ENCODE results near the gene LRCH3. TPM values are rescaled to one million over a fixed set of nuclear protein-coding genes. Genes with fewer than 3 reads are reported as not detected.

LRCH3 gene
- total RNA-seq, 1 donor from 2014 or later: 70.2 TPM

DNA sequence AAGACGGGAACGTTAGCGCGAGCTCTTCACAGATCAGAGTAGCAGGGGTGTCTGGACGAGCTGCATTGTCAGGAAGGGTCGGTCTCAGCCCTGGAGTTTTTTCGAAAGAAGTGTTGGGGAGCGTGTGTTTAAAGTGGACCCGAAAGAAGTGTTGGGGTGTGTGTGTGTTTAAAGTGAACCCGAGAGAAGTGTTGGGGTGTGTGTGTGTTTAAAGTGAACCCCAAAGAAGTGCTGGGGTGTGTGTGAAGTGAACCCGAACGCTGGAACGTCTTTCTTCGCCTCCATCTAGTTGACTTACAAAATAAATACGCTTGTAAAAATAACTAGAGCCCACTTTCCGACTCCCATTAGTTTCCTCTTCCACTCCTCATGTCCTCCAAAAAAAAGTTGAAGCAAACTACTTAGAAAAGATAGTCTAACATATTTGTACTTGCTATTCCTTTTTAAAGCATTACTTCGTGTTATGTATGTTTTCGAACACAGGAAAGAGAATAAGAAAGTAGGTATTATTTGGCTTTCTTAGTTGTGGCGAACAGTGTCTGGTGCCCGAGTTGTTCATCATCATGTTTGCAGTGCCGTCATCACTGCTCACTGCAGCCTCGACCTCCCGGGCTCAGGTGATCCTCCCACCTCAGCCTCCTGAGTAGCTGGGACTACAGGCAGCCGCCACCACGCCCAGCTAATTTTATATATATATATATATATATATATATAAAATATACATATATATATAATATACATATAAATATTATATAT lies 1.0 kb downstream of the LRCH3 start:
- Mint-ChIP-seq H3K36me3 (ENCODE audit: unreplicated experiment) (peaks cover 4% of the 10 kb centered on the region), H3K9me3 (ENCODE audit: unreplicated experiment) (no peaks in the 10 kb centered on the region), H3K4me3 (ENCODE audit: unreplicated experiment) (peak overlapping the region; percentile 97), H3K27me3 (ENCODE audit: unreplicated experiment) (no peaks in the 10 kb centered on the region), H3K4me1 (ENCODE audit: unreplicated experiment) (peaks cover 38% of the 10 kb centered on the region), H3K27ac (ENCODE audit: unreplicated experiment) (peak overlapping the region; percentile 96)
- TF ChIP-seq, protein P1, sequence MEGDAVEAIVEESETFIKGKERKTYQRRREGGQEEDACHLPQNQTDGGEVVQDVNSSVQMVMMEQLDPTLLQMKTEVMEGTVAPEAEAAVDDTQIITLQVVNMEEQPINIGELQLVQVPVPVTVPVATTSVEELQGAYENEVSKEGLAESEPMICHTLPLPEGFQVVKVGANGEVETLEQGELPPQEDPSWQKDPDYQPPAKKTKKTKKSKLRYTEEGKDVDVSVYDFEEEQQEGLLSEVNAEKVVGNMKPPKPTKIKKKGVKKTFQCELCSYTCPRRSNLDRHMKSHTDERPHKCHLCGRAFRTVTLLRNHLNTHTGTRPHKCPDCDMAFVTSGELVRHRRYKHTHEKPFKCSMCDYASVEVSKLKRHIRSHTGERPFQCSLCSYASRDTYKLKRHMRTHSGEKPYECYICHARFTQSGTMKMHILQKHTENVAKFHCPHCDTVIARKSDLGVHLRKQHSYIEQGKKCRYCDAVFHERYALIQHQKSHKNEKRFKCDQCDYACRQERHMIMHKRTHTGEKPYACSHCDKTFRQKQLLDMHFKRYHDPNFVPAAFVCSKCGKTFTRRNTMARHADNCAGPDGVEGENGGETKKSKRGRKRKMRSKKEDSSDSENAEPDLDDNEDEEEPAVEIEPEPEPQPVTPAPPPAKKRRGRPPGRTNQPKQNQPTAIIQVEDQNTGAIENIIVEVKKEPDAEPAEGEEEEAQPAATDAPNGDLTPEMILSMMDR (IDR thresholded peaks at IDR 0.05): no peak
- DNase-seq (ENCODE audit: extremely low spot score, unreplicated experiment): no peak

DNA sequence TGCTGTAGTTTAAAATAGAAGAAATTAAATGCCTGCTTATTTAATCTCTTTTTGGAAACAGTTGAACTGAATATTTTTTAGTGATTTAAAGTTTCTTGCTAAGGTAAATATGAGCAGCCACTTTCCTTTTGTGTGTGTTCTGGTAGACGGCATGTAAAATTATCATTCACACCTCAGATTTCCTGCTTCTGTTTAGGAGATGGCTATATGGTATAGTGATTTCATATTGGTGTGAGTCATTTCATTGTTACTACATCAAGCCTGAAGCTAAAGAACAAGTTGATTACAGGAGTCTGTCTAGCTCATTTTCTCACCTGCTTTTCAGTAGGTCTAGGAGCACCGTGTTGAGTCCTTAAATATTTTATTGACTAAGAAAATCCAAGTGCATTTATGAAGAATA lies 2.2 kb downstream of the LRCH3 start:
- H3K27me3 Mint-ChIP-seq (ENCODE audit: unreplicated experiment): no peaks in the 10 kb centered on the region
- H3K9me3 Mint-ChIP-seq (ENCODE audit: unreplicated experiment): no peaks in the 10 kb centered on the region
- peak overlapping the region; percentile 59 for H3K4me3 Mint-ChIP-seq (ENCODE audit: unreplicated experiment)
- H3K4me1 Mint-ChIP-seq (ENCODE audit: unreplicated experiment): peaks cover 45% of the 10 kb centered on the region
- no peak for DNase-seq (ENCODE audit: extremely low spot score, unreplicated experiment)
- TF ChIP-seq, protein P1 (IDR thresholded peaks at IDR 0.05): no peak
- peak overlapping the region; percentile 57 for H3K27ac Mint-ChIP-seq (ENCODE audit: unreplicated experiment)
- no peaks in the 10 kb centered on the region for H3K36me3 Mint-ChIP-seq (ENCODE audit: unreplicated experiment)

DNA sequence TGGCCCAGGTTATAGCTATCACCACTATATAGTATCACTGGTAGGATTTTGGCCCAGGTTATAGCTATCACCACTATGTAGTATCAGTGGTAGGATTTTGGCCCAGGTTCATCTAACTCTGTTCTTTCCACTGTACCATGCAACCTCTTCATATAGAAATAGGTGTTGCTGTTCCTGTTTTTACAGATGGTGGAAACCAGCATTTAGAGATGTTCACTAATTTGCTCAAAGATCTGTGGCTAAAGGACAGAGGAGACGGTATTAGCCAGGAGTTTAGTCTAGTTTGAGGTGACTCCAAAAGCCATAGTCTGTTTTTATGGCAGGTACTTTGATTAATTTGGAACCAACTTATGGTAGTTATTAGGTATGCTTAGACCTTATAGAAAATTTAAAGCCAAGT lies 3.1 kb downstream of the LRCH3 start:
- Mint-ChIP-seq H3K4me3 (ENCODE audit: unreplicated experiment) (no peak overlapping the region), H3K36me3 (ENCODE audit: unreplicated experiment) (no peaks in the 10 kb centered on the region), H3K27me3 (ENCODE audit: unreplicated experiment) (no peaks in the 10 kb centered on the region), H3K4me1 (ENCODE audit: unreplicated experiment) (peaks cover 54% of the 10 kb centered on the region), H3K9me3 (ENCODE audit: unreplicated experiment) (no peaks in the 10 kb centered on the region), H3K27ac (ENCODE audit: unreplicated experiment) (no peak overlapping the region)
- no peak for DNase-seq (ENCODE audit: extremely low spot score, unreplicated experiment)
- TF ChIP-seq, protein P1 (IDR thresholded peaks at IDR 0.05): no peak

DNA sequence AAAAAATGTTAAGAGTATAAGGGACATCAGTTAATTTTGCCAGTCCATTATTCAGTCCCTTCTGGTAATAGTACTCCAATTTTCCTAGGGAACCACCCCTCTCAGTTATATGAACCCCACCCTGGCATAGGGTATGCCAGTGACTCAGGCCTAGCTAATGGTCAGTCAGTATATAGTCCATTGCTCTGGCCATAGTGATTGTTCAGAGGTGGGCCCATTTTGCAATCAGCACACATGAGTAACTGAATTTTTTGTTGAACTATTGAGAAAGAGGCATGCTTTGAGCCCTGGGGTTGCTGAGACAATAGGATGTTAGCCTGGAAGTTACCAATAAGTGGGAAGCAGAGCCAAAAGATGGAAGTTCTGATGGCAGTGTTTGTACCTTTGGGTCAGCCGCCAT lies 4.1 kb downstream of the LRCH3 start:
- no peaks in the 10 kb centered on the region for H3K36me3 Mint-ChIP-seq (ENCODE audit: unreplicated experiment)
- H3K27me3 Mint-ChIP-seq (ENCODE audit: unreplicated experiment): no peaks in the 10 kb centered on the region
- H3K4me1 Mint-ChIP-seq (ENCODE audit: unreplicated experiment): peaks cover 62% of the 10 kb centered on the region
- no peak overlapping the region for H3K4me3 Mint-ChIP-seq (ENCODE audit: unreplicated experiment)
- no peaks in the 10 kb centered on the region for H3K9me3 Mint-ChIP-seq (ENCODE audit: unreplicated experiment)
- TF ChIP-seq, protein P1 (IDR thresholded peaks at IDR 0.05): no peak
- no peak for DNase-seq (ENCODE audit: extremely low spot score, unreplicated experiment)
- no peak overlapping the region for H3K27ac Mint-ChIP-seq (ENCODE audit: unreplicated experiment)

DNA sequence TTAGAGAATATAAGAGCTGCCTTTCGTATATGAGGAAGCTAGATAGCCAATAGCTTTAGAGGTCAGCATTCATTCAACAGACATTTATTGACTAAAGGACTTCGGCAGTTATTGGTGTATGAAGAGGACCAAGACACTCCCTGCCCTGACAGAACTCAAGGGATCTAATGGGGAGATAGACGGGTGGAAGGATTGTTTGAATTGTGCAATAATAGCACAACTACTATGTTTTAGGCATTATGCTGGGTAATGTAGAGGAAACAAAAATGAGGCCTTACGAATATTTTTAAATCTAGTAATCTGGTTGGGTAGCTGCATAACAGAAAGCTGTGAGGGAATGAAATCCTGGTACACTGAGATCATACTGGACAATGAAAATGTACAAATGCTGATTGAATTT lies 5.0 kb downstream of the LRCH3 start:
- H3K4me1 Mint-ChIP-seq (ENCODE audit: unreplicated experiment): peaks cover 65% of the 10 kb centered on the region
- no peaks in the 10 kb centered on the region for H3K27me3 Mint-ChIP-seq (ENCODE audit: unreplicated experiment)
- no peak for DNase-seq (ENCODE audit: extremely low spot score, unreplicated experiment)
- H3K36me3 Mint-ChIP-seq (ENCODE audit: unreplicated experiment): no peaks in the 10 kb centered on the region
- no peaks in the 10 kb centered on the region for H3K9me3 Mint-ChIP-seq (ENCODE audit: unreplicated experiment)
- no peak overlapping the region for H3K27ac Mint-ChIP-seq (ENCODE audit: unreplicated experiment)
- H3K4me3 Mint-ChIP-seq (ENCODE audit: unreplicated experiment): no peak overlapping the region
- TF ChIP-seq, protein P1 (IDR thresholded peaks at IDR 0.05): no peak
